Measurements from ENCODE around the gene DOK6.

GRCh38 chr18:69397096-69397495, 3.6 kb upstream of the DOK6 start:
- no peak for TF ChIP-seq CTCF (IDR thresholded peaks at IDR 0.05)
- no peak for TF ChIP-seq EZH2 (IDR thresholded peaks at IDR 0.05)
